HCT116 (cell line): Measurements from ENCODE around the gene IDUA. TPM values are rescaled to one million over a fixed set of nuclear protein-coding genes. Genes with fewer than 3 reads are reported as not detected.
A peak's percentile ranks its signal among the peaks of the same experiment; 100 is the strongest.

Experiments used
- ATAC-seq: fragments of 200-7000 bp; cut with Tn5 transposase; 2 replicates; pipeline ENCODE4 v1.9.1; 2020; ENCODE audit warnings: mild to moderate bottlenecking, moderate library complexity
- BruUV-seq: library from RNA; stranded (reverse); fragments of 400-500 nt; replicated peaks from 2 replicates; lab custom pipeline; 2021; lab: Mats Ljungman, UMichigan
- CTCF ChIA-PET: fragments of 300-600 bp; sonication (Branson Sonifier 250); formaldehyde crosslinking; loops from one replicate; lab custom pipeline; 2021; ENCODE audit warnings: antibody characterized with exemption; lab: Charles Lee
- POLR2A ChIA-PET: fragments of 300-600, 350-600 bp; sonication (Branson Sonifier 250); formaldehyde crosslinking; loops from one replicate; lab custom pipeline; 2021; ENCODE audit warnings: antibody characterized with exemption; lab: Charles Lee
- RAD21 ChIA-PET, 2 experiments: fragments of 300-600 bp; sonication (Branson Sonifier 250); formaldehyde crosslinking; loops; one replicate each; lab custom pipeline; 2023; ENCODE audit warnings: low total read pairs in 2 of 2; ENCODE audit not compliant: uncharacterized antibody in 2 of 2, unreplicated experiment in 2 of 2, low non-redundant PET in 1 of 2; lab: Charles Lee
- DNase-seq: peaks from one replicate; pipeline ENCODE4 v3.0.0-alpha.2; 2010; ENCODE audit warnings: low read depth, low spot score
- H2AFZ ChIP-seq: fragments of 200-600 bp; shearing (Covaris generic), sonication (generic); 2 replicates; pipeline ENCODE4 v1.6.1; 2017; ENCODE audit warnings: low read depth, mixed run types, mixed read lengths, antibody characterized with exemption, low read length; ENCODE audit not compliant: poor library complexity, severe bottlenecking
- H3K27ac ChIP-seq: 2 replicates; pipeline ENCODE4 v1.5.1; 2012; ENCODE audit warnings: low read depth, low read length
- H3K27me3 ChIP-seq: fragments of 200-600 bp; sonication (generic); 2 replicates; pipeline ENCODE4 v1.6.1; 2016; ENCODE audit warnings: mixed run types, low read length, mixed read lengths; ENCODE audit not compliant: insufficient read depth
- H3K36me3 ChIP-seq, 2 experiments: fragments of 200-500 bp in 1 of 2; fragments of 200-600 bp in 1 of 2; sonication (Bioruptor generic) in 1 of 2; sonication (generic) in 1 of 2; 2 replicates each; pipeline versions ENCODE4 v1.5.1 to v1.6.1; 2014 to 2016; ENCODE audit warnings: low read length in 2 of 2, inconsistent platforms in 1 of 2, mixed read lengths in 1 of 2, mixed run types in 1 of 2; ENCODE audit not compliant: insufficient read depth in 2 of 2, control insufficient read depth in 1 of 2
- H3K4me1 ChIP-seq, 2 experiments: fragments of 200-600 bp in 1 of 2; sonication (generic) in 1 of 2; 2 replicates each; pipeline versions ENCODE4 v1.5.1 to v1.6.1; 2012 to 2017; ENCODE audit warnings: low read length in 2 of 2, inconsistent platforms in 1 of 2, mild to moderate bottlenecking in 1 of 2, mixed read lengths in 1 of 2, mixed run types in 1 of 2, moderate library complexity in 1 of 2; ENCODE audit not compliant: insufficient read depth in 2 of 2, control insufficient read depth in 1 of 2
- H3K4me2 ChIP-seq: fragments of 200-600 bp; sonication (generic); 2 replicates; pipeline ENCODE4 v1.6.1; 2017; ENCODE audit warnings: mixed run types, low read length, mixed read lengths
- H3K4me3 ChIP-seq, 2 experiments: fragments of 200-600 bp in 1 of 2; sonication (generic) in 1 of 2; replicated peaks in 1 of 2; 2 replicates each; pipeline ENCODE4 v1.5.1; 2011 to 2016; ENCODE audit warnings: low read length in 2 of 2, control low read depth in 1 of 2, low read depth in 1 of 2, mild to moderate bottlenecking in 1 of 2, mixed read lengths in 1 of 2, mixed run types in 1 of 2
- H3K79me2 ChIP-seq: fragments of 200-600 bp; sonication (generic); 2 replicates; pipeline ENCODE4 v1.6.1; 2017; ENCODE audit warnings: mild to moderate bottlenecking, mixed run types, low read length, moderate library complexity, mixed read lengths; ENCODE audit not compliant: insufficient read depth
- H3K9ac ChIP-seq: fragments of 200-600 bp; sonication (generic); 2 replicates; pipeline ENCODE4 v1.6.1; 2016; ENCODE audit warnings: low read length, mixed read lengths
- H3K9me2 ChIP-seq: fragments of 200-600 bp; sonication (generic), shearing (Covaris generic); 2 replicates; pipeline ENCODE4 v1.6.1; 2017; ENCODE audit warnings: mixed run types, mild to moderate bottlenecking, moderate library complexity; ENCODE audit not compliant: insufficient read depth
- H3K9me3 ChIP-seq, 2 experiments: fragments of 200-500 bp in 1 of 2; fragments of 200-600 bp in 1 of 2; sonication (Bioruptor generic) in 1 of 2; sonication (generic) in 1 of 2; 2 replicates each; pipeline ENCODE4 v1.6.1; 2014 to 2017; ENCODE audit warnings: low read length in 2 of 2, mixed read lengths in 2 of 2, inconsistent platforms in 1 of 2, low read depth in 1 of 2, mild to moderate bottlenecking in 1 of 2, mixed run types in 1 of 2, moderate library complexity in 1 of 2; ENCODE audit not compliant: control insufficient read depth in 1 of 2, insufficient read depth in 1 of 2
- H4K20me1 ChIP-seq: fragments of 200-600 bp; sonication (generic), shearing (Covaris generic); 2 replicates; pipeline ENCODE4 v1.6.1; 2017; ENCODE audit warnings: mixed run types, mild to moderate bottlenecking, moderate library complexity; ENCODE audit not compliant: insufficient read depth
- ATF3 ChIP-seq: IDR thresholded peaks from 2 replicates; pipeline ENCODE4 v1.6.1; 2012
- CBX3 ChIP-seq: IDR thresholded peaks from 2 replicates; pipeline ENCODE4 v1.6.1; 2012; ENCODE audit warnings: low read depth
- FOSL1 ChIP-seq: IDR thresholded peaks from 2 replicates; pipeline ENCODE4 v1.6.1; 2012; ENCODE audit warnings: low read depth
- POLR2AphosphoS5 ChIP-seq: IDR thresholded peaks from 2 replicates; pipeline ENCODE4 v1.6.1; 2011; ENCODE audit warnings: mild to moderate bottlenecking, low read depth, low read length, moderate library complexity
- REST ChIP-seq: IDR thresholded peaks from 2 replicates; pipeline ENCODE4 v1.6.1; 2012; ENCODE audit warnings: low read depth
- ZBTB33 ChIP-seq: IDR thresholded peaks from 2 replicates; pipeline ENCODE4 v1.6.1; 2011; ENCODE audit warnings: mild to moderate bottlenecking, low read length, moderate library complexity; ENCODE audit not compliant: insufficient replicate concordance; ENCODE audit errors: extremely low read depth
- ZNF274 ChIP-seq: fragments of 200-500 bp; sonication (Bioruptor generic); IDR thresholded peaks from 2 replicates; pipeline ENCODE4 v1.6.1; 2014; ENCODE audit warnings: mild to moderate bottlenecking, low read depth, low read length, inconsistent platforms
- intact Hi-C: fragments of 100-400 bp; cut with micrococcal nuclease; formaldehyde crosslinking; loops from 2 replicates; pipeline ENCODE4 v1.10.0; 2022
- total RNA-seq: library from RNA; stranded (reverse); gene quantifications from one replicate; pipeline ENCODE4 v1.2.1, GENCODE V29; 2021; ENCODE audit not compliant: unreplicated experiment
- TF ChIP-seq, protein P1 (sequence below), 3 experiments: fragments of 200-600 bp in 1 of 3; sonication (generic) in 1 of 3; IDR thresholded peaks in 2 of 3; conservative IDR thresholded peaks in 1 of 3; 2 replicates each; pipeline ENCODE4 v1.5.1; 2012 to 2017; ENCODE audit warnings: low read depth in 2 of 3, low read length in 2 of 3, antibody characterized with exemption in 1 of 3, borderline replicate concordance in 1 of 3, control low read depth in 1 of 3, mild to moderate bottlenecking in 1 of 3, mixed read lengths in 1 of 3, mixed run types in 1 of 3, moderate library complexity in 1 of 3; ENCODE audit not compliant: insufficient read depth in 1 of 3

The IDUA gene
- total RNA-seq, 1 experiment from 2014 or later, result 28.2 TPM

DNA sequence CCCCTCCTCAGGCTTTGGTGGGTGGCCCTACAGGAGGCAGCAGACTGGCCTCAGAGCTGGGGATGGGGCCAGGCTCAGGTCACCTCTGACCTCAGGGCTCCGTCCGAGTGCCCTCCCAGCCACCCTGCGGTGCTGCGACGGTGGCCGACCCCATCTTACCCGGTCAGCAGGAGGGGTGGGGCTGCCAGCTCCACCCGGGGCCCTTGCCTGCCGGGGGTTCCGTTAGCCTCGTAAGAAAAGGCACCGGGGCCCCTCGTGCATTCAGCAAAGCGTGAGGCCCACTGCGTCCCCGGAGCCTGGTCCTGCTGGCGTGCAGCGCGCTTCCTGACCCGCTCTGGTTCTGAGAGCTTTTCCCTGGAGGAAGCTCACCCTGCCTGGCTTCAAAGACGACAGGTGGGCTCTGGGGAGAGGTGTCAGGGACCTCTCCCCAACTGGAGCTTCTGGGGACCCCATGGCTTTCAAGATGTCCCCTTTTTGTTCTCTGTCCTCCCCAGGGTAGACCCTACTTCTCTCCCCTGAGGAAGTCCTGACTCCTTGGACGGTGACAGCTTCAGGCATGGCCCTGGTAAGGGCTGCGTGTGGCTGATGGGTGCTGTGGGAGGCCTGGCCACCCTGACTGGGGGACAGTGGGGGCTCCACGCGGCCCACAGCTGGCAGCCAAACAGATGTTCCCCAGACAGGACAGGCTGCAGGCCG, 40.5 kb downstream of the IDUA start:
- intact Hi-C loops, result no loop called here
- Histone ChIP-seq H3K9me2 (no peaks in the 10 kb centered on the region), H3K9me3 (no peaks in the 10 kb centered on the region), H3K27ac (no peak overlapping the region), H3K9ac (no peak overlapping the region), H3K79me2 (no peaks in the 10 kb centered on the region), H2AFZ (no peak overlapping the region), H4K20me1 (no peaks in the 10 kb centered on the region), H3K4me2 (no peak overlapping the region)
- CTCF ChIA-PET, result no interaction called here
- no peak for ATAC-seq
- TF ChIP-seq ZNF274 (no peak), ATF3 (no peak), FOSL1 (no peak)
- TF ChIP-seq, all 23 proteins: peak for 0
- no peaks in the 10 kb centered on the region for H3K27me3 ChIP-seq
- peaks cover 8 to 11% of the 10 kb centered on the region in 2 experiments; a peak in 3 of 4 replicates for H3K36me3 ChIP-seq
- POLR2A ChIA-PET, result no interaction called here
- RAD21 ChIA-PET, result no interaction called here
- no TSS peak for BruUV-seq
- H3K4me3 ChIP-seq, result no peak overlapping the region
- DNase-seq, result no peak
- peaks cover 11 to 34% of the 10 kb centered on the region in 2 experiments; a peak in 3 of 4 replicates for H3K4me1 ChIP-seq

DNA sequence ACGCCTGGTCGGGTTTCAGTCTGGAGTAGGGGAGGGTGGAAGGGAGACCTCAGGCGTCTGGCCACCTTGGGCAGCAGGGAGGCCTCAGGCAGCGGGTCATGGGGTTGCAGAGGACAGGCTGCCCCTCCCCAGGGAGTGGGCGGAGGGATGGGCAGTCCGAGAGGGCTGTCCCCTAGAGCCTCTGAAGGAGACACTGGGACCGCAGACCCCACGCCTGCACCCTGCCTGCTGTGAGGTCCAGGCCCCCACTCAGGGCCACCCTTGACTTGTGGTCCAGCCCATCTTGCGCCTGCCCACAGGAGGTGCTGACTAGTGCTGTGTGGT, 41.0 kb downstream of the IDUA start:
- BruUV-seq, result no TSS peak
- peaks cover 8 to 11% of the 10 kb centered on the region in 2 experiments; a peak in 3 of 4 replicates for H3K36me3 ChIP-seq
- DNase-seq, result no peak
- no peaks in the 10 kb centered on the region for H3K9me2 ChIP-seq
- no peaks in the 10 kb centered on the region for H4K20me1 ChIP-seq
- H2AFZ ChIP-seq, result no peak overlapping the region
- no peak overlapping the region for H3K4me3 ChIP-seq
- ChIA-PET CTCF (no interaction called here), RAD21 (no interaction called here), POLR2A (no interaction called here)
- H3K79me2 ChIP-seq, result no peaks in the 10 kb centered on the region
- intact Hi-C loops, result no loop called here
- 0 out of 2 replicates have a peak, but pooled peaks have one; percentile 2 for ATAC-seq
- H3K4me2 ChIP-seq, result no peak overlapping the region
- peaks cover 14 to 34% of the 10 kb centered on the region in 2 experiments; a peak in 3 of 4 replicates for H3K4me1 ChIP-seq
- TF ChIP-seq CBX3 (no peak), ZNF274 (no peak), ZBTB33 (no peak), REST (no peak), POLR2AphosphoS5 (0 out of 2 replicates have a peak, but pooled peaks have one; percentile 25)
- TF ChIP-seq, protein P1, sequence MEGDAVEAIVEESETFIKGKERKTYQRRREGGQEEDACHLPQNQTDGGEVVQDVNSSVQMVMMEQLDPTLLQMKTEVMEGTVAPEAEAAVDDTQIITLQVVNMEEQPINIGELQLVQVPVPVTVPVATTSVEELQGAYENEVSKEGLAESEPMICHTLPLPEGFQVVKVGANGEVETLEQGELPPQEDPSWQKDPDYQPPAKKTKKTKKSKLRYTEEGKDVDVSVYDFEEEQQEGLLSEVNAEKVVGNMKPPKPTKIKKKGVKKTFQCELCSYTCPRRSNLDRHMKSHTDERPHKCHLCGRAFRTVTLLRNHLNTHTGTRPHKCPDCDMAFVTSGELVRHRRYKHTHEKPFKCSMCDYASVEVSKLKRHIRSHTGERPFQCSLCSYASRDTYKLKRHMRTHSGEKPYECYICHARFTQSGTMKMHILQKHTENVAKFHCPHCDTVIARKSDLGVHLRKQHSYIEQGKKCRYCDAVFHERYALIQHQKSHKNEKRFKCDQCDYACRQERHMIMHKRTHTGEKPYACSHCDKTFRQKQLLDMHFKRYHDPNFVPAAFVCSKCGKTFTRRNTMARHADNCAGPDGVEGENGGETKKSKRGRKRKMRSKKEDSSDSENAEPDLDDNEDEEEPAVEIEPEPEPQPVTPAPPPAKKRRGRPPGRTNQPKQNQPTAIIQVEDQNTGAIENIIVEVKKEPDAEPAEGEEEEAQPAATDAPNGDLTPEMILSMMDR (IDR thresholded peaks at IDR 0.05 in 2 of 3, conservative IDR thresholded peaks at IDR 0.05 in 1 of 3; ENCODE audit: borderline replicate concordance in 1 of 3, insufficient read depth in 1 of 3, low read depth in 2 of 3, low read length in 2 of 3), result no peak
- H3K27me3 ChIP-seq, result no peaks in the 10 kb centered on the region
- no peak overlapping the region for H3K27ac ChIP-seq
- H3K9ac ChIP-seq, result no peak overlapping the region
- H3K9me3 ChIP-seq, result no peaks in the 10 kb centered on the region
